HCT116 (cell line): ENCODE results near the gene GM2A. TPM values are rescaled to one million over a fixed set of nuclear protein-coding genes. Genes with fewer than 3 reads are reported as not detected.
A peak's percentile ranks its signal among the peaks of the same experiment; 100 is the strongest.

Experiments used
- ATAC-seq: fragments of 200-7000 bp; cut with Tn5 transposase; 2 replicates; pipeline ENCODE4 v1.9.1; 2020; ENCODE audit warnings: mild to moderate bottlenecking, moderate library complexity
- BruUV-seq: library from RNA; stranded (reverse); fragments of 400-500 nt; replicated peaks from 2 replicates; lab custom pipeline; 2021; lab: Mats Ljungman, UMichigan
- CTCF ChIA-PET: fragments of 300-600 bp; sonication (Branson Sonifier 250); formaldehyde crosslinking; loops from one replicate; lab custom pipeline; 2021; ENCODE audit warnings: antibody characterized with exemption; lab: Charles Lee
- POLR2A ChIA-PET: fragments of 300-600, 350-600 bp; sonication (Branson Sonifier 250); formaldehyde crosslinking; loops from one replicate; lab custom pipeline; 2021; ENCODE audit warnings: antibody characterized with exemption; lab: Charles Lee
- RAD21 ChIA-PET, 2 experiments: fragments of 300-600 bp; sonication (Branson Sonifier 250); formaldehyde crosslinking; loops; one replicate each; lab custom pipeline; 2023; ENCODE audit warnings: low total read pairs in 2 of 2; ENCODE audit not compliant: uncharacterized antibody in 2 of 2, unreplicated experiment in 2 of 2, low non-redundant PET in 1 of 2; lab: Charles Lee
- DNase-seq: peaks from one replicate; pipeline ENCODE4 v3.0.0-alpha.2; 2010; ENCODE audit warnings: low read depth, low spot score
- H2AFZ ChIP-seq: fragments of 200-600 bp; shearing (Covaris generic), sonication (generic); 2 replicates; pipeline ENCODE4 v1.6.1; 2017; ENCODE audit warnings: low read depth, mixed run types, mixed read lengths, antibody characterized with exemption, low read length; ENCODE audit not compliant: poor library complexity, severe bottlenecking
- H3K27ac ChIP-seq: 2 replicates; pipeline ENCODE4 v1.5.1; 2012; ENCODE audit warnings: low read depth, low read length
- H3K27me3 ChIP-seq: fragments of 200-600 bp; sonication (generic); 2 replicates; pipeline ENCODE4 v1.6.1; 2016; ENCODE audit warnings: mixed run types, low read length, mixed read lengths; ENCODE audit not compliant: insufficient read depth
- H3K36me3 ChIP-seq, 2 experiments: fragments of 200-500 bp in 1 of 2; fragments of 200-600 bp in 1 of 2; sonication (Bioruptor generic) in 1 of 2; sonication (generic) in 1 of 2; 2 replicates each; pipeline versions ENCODE4 v1.5.1 to v1.6.1; 2014 to 2016; ENCODE audit warnings: low read length in 2 of 2, inconsistent platforms in 1 of 2, mixed read lengths in 1 of 2, mixed run types in 1 of 2; ENCODE audit not compliant: insufficient read depth in 2 of 2, control insufficient read depth in 1 of 2
- H3K4me1 ChIP-seq, 2 experiments: fragments of 200-600 bp in 1 of 2; sonication (generic) in 1 of 2; 2 replicates each; pipeline versions ENCODE4 v1.5.1 to v1.6.1; 2012 to 2017; ENCODE audit warnings: low read length in 2 of 2, inconsistent platforms in 1 of 2, mild to moderate bottlenecking in 1 of 2, mixed read lengths in 1 of 2, mixed run types in 1 of 2, moderate library complexity in 1 of 2; ENCODE audit not compliant: insufficient read depth in 2 of 2, control insufficient read depth in 1 of 2
- H3K4me2 ChIP-seq: fragments of 200-600 bp; sonication (generic); 2 replicates; pipeline ENCODE4 v1.6.1; 2017; ENCODE audit warnings: mixed run types, low read length, mixed read lengths
- H3K4me3 ChIP-seq, 2 experiments: fragments of 200-600 bp in 1 of 2; sonication (generic) in 1 of 2; replicated peaks in 1 of 2; 2 replicates each; pipeline ENCODE4 v1.5.1; 2011 to 2016; ENCODE audit warnings: low read length in 2 of 2, control low read depth in 1 of 2, low read depth in 1 of 2, mild to moderate bottlenecking in 1 of 2, mixed read lengths in 1 of 2, mixed run types in 1 of 2
- H3K79me2 ChIP-seq: fragments of 200-600 bp; sonication (generic); 2 replicates; pipeline ENCODE4 v1.6.1; 2017; ENCODE audit warnings: mild to moderate bottlenecking, mixed run types, low read length, moderate library complexity, mixed read lengths; ENCODE audit not compliant: insufficient read depth
- H3K9ac ChIP-seq: fragments of 200-600 bp; sonication (generic); 2 replicates; pipeline ENCODE4 v1.6.1; 2016; ENCODE audit warnings: low read length, mixed read lengths
- H3K9me2 ChIP-seq: fragments of 200-600 bp; sonication (generic), shearing (Covaris generic); 2 replicates; pipeline ENCODE4 v1.6.1; 2017; ENCODE audit warnings: mixed run types, mild to moderate bottlenecking, moderate library complexity; ENCODE audit not compliant: insufficient read depth
- H3K9me3 ChIP-seq, 2 experiments: fragments of 200-500 bp in 1 of 2; fragments of 200-600 bp in 1 of 2; sonication (Bioruptor generic) in 1 of 2; sonication (generic) in 1 of 2; 2 replicates each; pipeline ENCODE4 v1.6.1; 2014 to 2017; ENCODE audit warnings: low read length in 2 of 2, mixed read lengths in 2 of 2, inconsistent platforms in 1 of 2, low read depth in 1 of 2, mild to moderate bottlenecking in 1 of 2, mixed run types in 1 of 2, moderate library complexity in 1 of 2; ENCODE audit not compliant: control insufficient read depth in 1 of 2, insufficient read depth in 1 of 2
- H4K20me1 ChIP-seq: fragments of 200-600 bp; sonication (generic), shearing (Covaris generic); 2 replicates; pipeline ENCODE4 v1.6.1; 2017; ENCODE audit warnings: mixed run types, mild to moderate bottlenecking, moderate library complexity; ENCODE audit not compliant: insufficient read depth
- CBX3 ChIP-seq: IDR thresholded peaks from 2 replicates; pipeline ENCODE4 v1.6.1; 2012; ENCODE audit warnings: low read depth
- CEBPB ChIP-seq: IDR thresholded peaks from 2 replicates; pipeline ENCODE4 v1.6.1; 2012; ENCODE audit warnings: low read depth
- EGR1 ChIP-seq: IDR thresholded peaks from 2 replicates; pipeline ENCODE4 v1.6.1; 2012; ENCODE audit warnings: low read depth
- FOSL1 ChIP-seq: IDR thresholded peaks from 2 replicates; pipeline ENCODE4 v1.6.1; 2012; ENCODE audit warnings: low read depth
- JUND ChIP-seq: IDR thresholded peaks from 2 replicates; pipeline ENCODE4 v1.6.1; 2012
- RAD21 ChIP-seq: IDR thresholded peaks from 2 replicates; pipeline ENCODE4 v1.6.1; 2012; ENCODE audit warnings: low read depth, mild to moderate bottlenecking
- SIN3A ChIP-seq: IDR thresholded peaks from 2 replicates; pipeline ENCODE4 v1.6.1; 2012; ENCODE audit warnings: low read depth
- SRF ChIP-seq: IDR thresholded peaks from 2 replicates; pipeline ENCODE4 v1.6.1; 2012; ENCODE audit warnings: low read depth
- TCF7L2 ChIP-seq: IDR thresholded peaks from 2 replicates; pipeline ENCODE4 v1.7.0; 2011; ENCODE audit warnings: borderline replicate concordance, inconsistent platforms; ENCODE audit not compliant: insufficient read depth, insufficient read length; ENCODE audit errors: extremely low read depth
- ZFX ChIP-seq: fragments of 450-650 bp; IDR thresholded peaks from 2 replicates; pipeline ENCODE4 v1.6.1; 2017
- ZNF274 ChIP-seq: fragments of 200-500 bp; sonication (Bioruptor generic); IDR thresholded peaks from 2 replicates; pipeline ENCODE4 v1.6.1; 2014; ENCODE audit warnings: mild to moderate bottlenecking, low read depth, low read length, inconsistent platforms
- intact Hi-C: fragments of 100-400 bp; cut with micrococcal nuclease; formaldehyde crosslinking; loops from 2 replicates; pipeline ENCODE4 v1.10.0; 2022
- total RNA-seq: library from RNA; stranded (reverse); gene quantifications from one replicate; pipeline ENCODE4 v1.2.1, GENCODE V29; 2021; ENCODE audit not compliant: unreplicated experiment
- TF ChIP-seq, protein P1 (sequence below), 3 experiments: fragments of 200-600 bp in 1 of 3; sonication (generic) in 1 of 3; IDR thresholded peaks in 2 of 3; conservative IDR thresholded peaks in 1 of 3; 2 replicates each; pipeline ENCODE4 v1.5.1; 2012 to 2017; ENCODE audit warnings: low read depth in 2 of 3, low read length in 2 of 3, antibody characterized with exemption in 1 of 3, borderline replicate concordance in 1 of 3, control low read depth in 1 of 3, mild to moderate bottlenecking in 1 of 3, mixed read lengths in 1 of 3, mixed run types in 1 of 3, moderate library complexity in 1 of 3; ENCODE audit not compliant: insufficient read depth in 1 of 3
- TF ChIP-seq, protein P2 (sequence below): IDR thresholded peaks from 2 replicates; pipeline ENCODE4 v1.6.1; 2012

Gene GM2A
- total RNA-seq, 1 experiment from 2014 or later, result 25.0 TPM

DNA sequence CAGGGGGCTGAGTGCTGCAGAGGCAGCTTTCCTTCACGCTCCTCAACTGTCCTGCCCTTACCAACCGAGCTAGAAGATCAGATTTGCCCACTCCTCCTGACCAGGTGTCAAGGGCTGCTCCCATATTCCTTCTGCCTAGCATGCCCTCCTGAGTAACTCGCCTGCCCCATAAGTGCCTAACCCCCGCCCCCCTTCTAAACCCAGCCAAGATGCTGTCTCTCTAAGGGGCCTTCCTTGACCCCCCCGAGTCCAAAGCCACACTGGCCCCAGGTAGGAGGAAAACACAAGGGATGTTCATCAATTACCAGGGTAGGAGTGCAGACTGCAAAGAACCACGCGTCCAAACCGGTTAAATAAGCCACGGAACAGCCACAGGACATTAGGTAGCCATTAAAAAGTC is 33.8 kb upstream of the GM2A start:
- H2AFZ ChIP-seq, result no peak overlapping the region
- no peak overlapping the region for H3K9ac ChIP-seq
- intact Hi-C loops, result no loop called here
- no peak overlapping the region for H3K4me3 ChIP-seq
- H3K4me1 ChIP-seq, result peaks cover 10 to 31% of the 10 kb centered on the region in 2 experiments
- no peaks in the 10 kb centered on the region for H3K36me3 ChIP-seq
- ATAC-seq, result no peak
- no peak overlapping the region for H3K27ac ChIP-seq
- no TSS peak for BruUV-seq
- no peaks in the 10 kb centered on the region for H3K9me2 ChIP-seq
- TF ChIP-seq SIN3A, result no peak
- no peak for TF ChIP-seq SRF
- TF ChIP-seq, all 23 proteins: peak for 0
- Histone ChIP-seq H3K27me3 (no peaks in the 10 kb centered on the region), H3K79me2 (no peaks in the 10 kb centered on the region), H3K9me3 (no peaks in the 10 kb centered on the region), H4K20me1 (no peaks in the 10 kb centered on the region), H3K4me2 (no peak overlapping the region)
- CTCF ChIA-PET, result no interaction called here
- RAD21 ChIA-PET, result no interaction called here
- POLR2A ChIA-PET, result no interaction called here
- DNase-seq, result no peak

DNA sequence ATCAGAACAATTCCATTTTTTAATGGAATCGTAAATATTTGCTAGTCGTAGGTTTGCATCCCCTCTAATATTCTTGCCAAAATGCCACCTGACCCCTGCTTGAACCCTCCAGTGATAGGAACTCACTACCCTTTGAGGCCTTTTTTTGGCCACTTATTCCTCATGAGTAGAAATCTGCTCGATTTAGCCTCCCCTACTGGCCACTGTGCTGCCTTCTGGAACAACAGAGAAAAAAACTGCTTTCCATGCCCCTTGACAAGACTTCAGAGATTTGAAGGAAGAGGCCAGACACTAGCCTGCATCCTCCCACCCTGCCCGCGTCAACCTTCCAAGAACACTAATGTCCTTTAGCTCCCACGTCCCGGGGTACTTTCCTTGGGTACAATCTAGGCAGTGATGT is 33.2 kb upstream of the GM2A start:
- CTCF ChIA-PET, result no interaction called here
- POLR2A ChIA-PET, result no interaction called here

More for the DNA sequence above, 33.2 kb upstream of the GM2A start:
- Histone ChIP-seq H3K27ac (no peak overlapping the region), H3K9me2 (no peaks in the 10 kb centered on the region), H3K36me3 (no peaks in the 10 kb centered on the region), H3K4me2 (no peak overlapping the region), H3K4me1 (peaks cover 8 to 30% of the 10 kb centered on the region in 2 experiments; a peak in 3 of 4 replicates), H3K79me2 (no peaks in the 10 kb centered on the region), H3K9ac (no peak overlapping the region), H3K4me3 (no peak overlapping the region), H4K20me1 (no peaks in the 10 kb centered on the region), H3K27me3 (no peaks in the 10 kb centered on the region), H3K9me3 (no peaks in the 10 kb centered on the region), H2AFZ (no peak overlapping the region)
- no peak for DNase-seq
- no TSS peak for BruUV-seq
- intact Hi-C loops, result no loop called here
- TF ChIP-seq ZNF274, result no peak
- no peak for TF ChIP-seq SRF
- TF ChIP-seq EGR1, result no peak
- TF ChIP-seq, protein P1, sequence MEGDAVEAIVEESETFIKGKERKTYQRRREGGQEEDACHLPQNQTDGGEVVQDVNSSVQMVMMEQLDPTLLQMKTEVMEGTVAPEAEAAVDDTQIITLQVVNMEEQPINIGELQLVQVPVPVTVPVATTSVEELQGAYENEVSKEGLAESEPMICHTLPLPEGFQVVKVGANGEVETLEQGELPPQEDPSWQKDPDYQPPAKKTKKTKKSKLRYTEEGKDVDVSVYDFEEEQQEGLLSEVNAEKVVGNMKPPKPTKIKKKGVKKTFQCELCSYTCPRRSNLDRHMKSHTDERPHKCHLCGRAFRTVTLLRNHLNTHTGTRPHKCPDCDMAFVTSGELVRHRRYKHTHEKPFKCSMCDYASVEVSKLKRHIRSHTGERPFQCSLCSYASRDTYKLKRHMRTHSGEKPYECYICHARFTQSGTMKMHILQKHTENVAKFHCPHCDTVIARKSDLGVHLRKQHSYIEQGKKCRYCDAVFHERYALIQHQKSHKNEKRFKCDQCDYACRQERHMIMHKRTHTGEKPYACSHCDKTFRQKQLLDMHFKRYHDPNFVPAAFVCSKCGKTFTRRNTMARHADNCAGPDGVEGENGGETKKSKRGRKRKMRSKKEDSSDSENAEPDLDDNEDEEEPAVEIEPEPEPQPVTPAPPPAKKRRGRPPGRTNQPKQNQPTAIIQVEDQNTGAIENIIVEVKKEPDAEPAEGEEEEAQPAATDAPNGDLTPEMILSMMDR (IDR thresholded peaks at IDR 0.05 in 2 of 3, conservative IDR thresholded peaks at IDR 0.05 in 1 of 3; ENCODE audit: borderline replicate concordance in 1 of 3, insufficient read depth in 1 of 3, low read depth in 2 of 3, low read length in 2 of 3), result peak in 2 of 3 experiments; percentile 38 to 41; a peak in 4 of 6 replicates
- TF ChIP-seq, protein P2, sequence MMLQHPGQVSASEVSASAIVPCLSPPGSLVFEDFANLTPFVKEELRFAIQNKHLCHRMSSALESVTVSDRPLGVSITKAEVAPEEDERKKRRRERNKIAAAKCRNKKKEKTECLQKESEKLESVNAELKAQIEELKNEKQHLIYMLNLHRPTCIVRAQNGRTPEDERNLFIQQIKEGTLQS, result no peak
- TF ChIP-seq CEBPB, result no peak
- TF ChIP-seq JUND, result no peak
- peak; percentile 25; the same call in 1 of the 2 replicates for TF ChIP-seq RAD21
- no peak for TF ChIP-seq ZFX
- TF ChIP-seq FOSL1, result no peak
- no peak for TF ChIP-seq CBX3
- TF ChIP-seq TCF7L2, result no peak
- RAD21 ChIA-PET, result no interaction called here
- no peak for ATAC-seq
